WTC11 (cell line): ENCODE data around the gene DERA. TPM values are rescaled to one million over a fixed set of nuclear protein-coding genes. Genes with fewer than 3 reads are reported as not detected.

Source experiments
- ATAC-seq: fragments of 200-7000 bp; cut with Tn5 transposase; 2 replicates; pipeline ENCODE4 v1.10.0; 2021; ENCODE audit warnings: mild to moderate bottlenecking, moderate library complexity
- CTCF ChIA-PET: fragments of 300-600 bp; sonication (Branson Sonifier 250); formaldehyde crosslinking; loops from one replicate; lab custom pipeline; 2021; ENCODE audit warnings: antibody characterized with exemption; lab: Charles Lee
- POLR2A ChIA-PET: fragments of 350-600 bp; sonication (Branson Sonifier 250); formaldehyde crosslinking; loops from one replicate; lab custom pipeline; 2021; ENCODE audit warnings: antibody characterized with exemption; lab: Charles Lee
- DNase-seq: peaks from one replicate; pipeline ENCODE4 v3.0.0; 2021; ENCODE audit warnings: low spot score
- H3K27ac Mint-ChIP-seq: 2 replicates; pipeline ENCODE4 v1.8.0; 2021; ENCODE audit warnings: mixed read lengths
- H3K27me3 Mint-ChIP-seq: 2 replicates; pipeline ENCODE4 v1.8.0; 2021; ENCODE audit warnings: low read depth, mild to moderate bottlenecking, moderate library complexity, mixed read lengths
- H3K36me3 Mint-ChIP-seq: 2 replicates; pipeline ENCODE4 v1.8.0; 2021; ENCODE audit warnings: mixed read lengths
- H3K4me1 Mint-ChIP-seq: 2 replicates; pipeline ENCODE4 v1.8.0; 2022; ENCODE audit warnings: mixed read lengths
- H3K4me3 Mint-ChIP-seq: 2 replicates; pipeline ENCODE4 v1.8.0; 2021; ENCODE audit warnings: mild to moderate bottlenecking, moderate library complexity, mixed read lengths
- H3K9me3 Mint-ChIP-seq: 2 replicates; pipeline ENCODE4 v1.8.0; 2021; ENCODE audit warnings: mixed read lengths
- ATF1 ChIP-seq: sonication (generic); formaldehyde crosslinking; IDR thresholded peaks from 2 replicates; pipeline ENCODE4 v1.8.1; 2023; ENCODE audit warnings: mild to moderate bottlenecking, moderate library complexity, missing genetic modification reagents
- E2F1 ChIP-seq: sonication (generic); formaldehyde crosslinking; IDR thresholded peaks from 2 replicates; pipeline ENCODE4 v1.8.0; 2022; ENCODE audit warnings: mild to moderate bottlenecking, missing genetic modification reagents
- E2F4 ChIP-seq: sonication (generic); formaldehyde crosslinking; IDR thresholded peaks from 2 replicates; pipeline ENCODE4 v1.8.1; 2022; ENCODE audit warnings: low read depth, mild to moderate bottlenecking, moderate library complexity, missing genetic modification reagents, borderline replicate concordance
- ETV6 ChIP-seq: sonication (generic); formaldehyde crosslinking; IDR thresholded peaks from 2 replicates; pipeline ENCODE4 v1.8.1; 2022; ENCODE audit warnings: mild to moderate bottlenecking, missing genetic modification reagents
- GRHL2 ChIP-seq: fragments of 250-450 bp; sonication (Bioruptor Pico); IDR thresholded peaks from 2 replicates; pipeline ENCODE4 v1.8.0; 2022; ENCODE audit warnings: mild to moderate bottlenecking, moderate library complexity; ENCODE audit not compliant: insufficient replicate concordance, severe bottlenecking
- GTF2I ChIP-seq: fragments of 250-450 bp; sonication (Bioruptor Pico); conservative IDR thresholded peaks from 2 replicates; pipeline ENCODE4 v1.4.0; 2021; ENCODE audit warnings: mild to moderate bottlenecking
- HMGA2 ChIP-seq: fragments of 250-450 bp; sonication (Bioruptor Pico); IDR thresholded peaks from 2 replicates; pipeline ENCODE4 v1.4.0; 2021; ENCODE audit warnings: mild to moderate bottlenecking, moderate library complexity
- IRF1 ChIP-seq: sonication (generic); formaldehyde crosslinking; IDR thresholded peaks from 2 replicates; pipeline ENCODE4 v1.8.0; 2023; ENCODE audit warnings: missing genetic modification reagents
- JAZF1 ChIP-seq: fragments of 250-450 bp; sonication (Bioruptor Pico); IDR thresholded peaks from 2 replicates; pipeline ENCODE4 v1.9.0; 2021; ENCODE audit warnings: moderate library complexity, mild to moderate bottlenecking, inconsistent platforms
- MLX ChIP-seq: sonication (generic); formaldehyde crosslinking; IDR thresholded peaks from 2 replicates; pipeline ENCODE4 v1.8.1; 2023; ENCODE audit warnings: mild to moderate bottlenecking, missing genetic modification reagents, moderate library complexity
- RELA ChIP-seq: sonication (generic); formaldehyde crosslinking; IDR thresholded peaks from 2 replicates; pipeline ENCODE4 v1.8.1; 2022; ENCODE audit warnings: missing genetic modification reagents, mild to moderate bottlenecking, borderline replicate concordance
- SMAD3 ChIP-seq: sonication (generic); formaldehyde crosslinking; IDR thresholded peaks from 2 replicates; pipeline ENCODE4 v1.8.0; 2022; ENCODE audit warnings: missing genetic modification reagents, mild to moderate bottlenecking, borderline replicate concordance
- SOX15 ChIP-seq: fragments of 250-450 bp; sonication (Bioruptor Pico); IDR thresholded peaks from 2 replicates; pipeline ENCODE4 v1.9.0; 2021; ENCODE audit warnings: mild to moderate bottlenecking
- USF1 ChIP-seq: sonication (generic); formaldehyde crosslinking; IDR thresholded peaks from 2 replicates; pipeline ENCODE4 v1.8.0; 2022; ENCODE audit warnings: mild to moderate bottlenecking, missing genetic modification reagents
- ZNF512 ChIP-seq: sonication (generic); formaldehyde crosslinking; IDR thresholded peaks from 2 replicates; pipeline ENCODE4 v1.8.1; 2022; ENCODE audit warnings: missing genetic modification reagents, borderline replicate concordance
- total RNA-seq: library from RNA; stranded (reverse); gene quantifications from 3 replicates; pipeline ENCODE4 v1.2.3, GENCODE V29; 2021

Gene DERA
- total RNA-seq, 1 experiment from 2014 or later, result 22.4 TPM

- TF ChIP-seq E2F4 (CRISPR knock-in tag) (no peak), RELA (CRISPR knock-in tag) (no peak), SOX15 (CRISPR knock-in tag) (no peak), USF1 (CRISPR knock-in tag) (no peak), E2F1 (no peak), SMAD3 (no peak), MLX (CRISPR knock-in tag) (no peak)
These were observed 8.3 kb downstream of the DERA start (continued) for GRCh38 chr12:15919418-15919817.

GRCh38 chr12:15924956-15925355, 13.8 kb downstream of the DERA start:
- ChIA-PET POLR2A (no interaction called here), CTCF (no interaction called here)
- Mint-ChIP-seq H3K27me3 (no peaks in the 10 kb centered on the region), H3K9me3 (no peaks in the 10 kb centered on the region), H3K27ac (no peak overlapping the region), H3K36me3 (0 out of 2 replicates have a peak, but pooled peaks cover 2% of the 10 kb centered on the region), H3K4me3 (no peak overlapping the region), H3K4me1 (peaks cover 38% of the 10 kb centered on the region)
- DNase-seq (no peak), ATAC-seq (no peak)
- TF ChIP-seq IRF1 (CRISPR knock-in tag) (no peak), ZNF512 (CRISPR knock-in tag) (no peak), JAZF1 (no peak), GRHL2 (no peak)

- POLR2A ChIA-PET, result interaction anchor here (1.0 kb wide), 1 partner anchor 18 kb away, joined by 3 read pairs; no protein-coding TSS in a partner anchor
These were observed 17.2 kb downstream of the DERA start for GRCh38 chr12:15928346-15928745.

More at GRCh38 chr12:15928346-15928745, 17.2 kb downstream of the DERA start:
- TF ChIP-seq ETV6 (CRISPR knock-in tag) (no peak), ZNF512 (CRISPR knock-in tag) (no peak), HMGA2 (CRISPR knock-in tag) (no peak), GTF2I (CRISPR knock-in tag) (no peak), ATF1 (no peak)
- H3K27ac Mint-ChIP-seq, result no peak overlapping the region
- CTCF ChIA-PET, result no interaction called here
- DNase-seq (no peak), ATAC-seq (no peak)
- H3K4me3 Mint-ChIP-seq, result no peak overlapping the region
- no peaks in the 10 kb centered on the region for H3K9me3 Mint-ChIP-seq
- H3K36me3 Mint-ChIP-seq, result 0 out of 2 replicates have a peak, but pooled peaks cover 2% of the 10 kb centered on the region
- peaks cover 47% of the 10 kb centered on the region for H3K4me1 Mint-ChIP-seq
- no peaks in the 10 kb centered on the region for H3K27me3 Mint-ChIP-seq
